SU-DHL-6 (cell line): Measurements from ENCODE around the gene TSPAN1.

Source experiments
- H2AFZ ChIP-seq: fragments of 200-600 bp; sonication (generic); 2 replicates; pipeline ENCODE4 v1.6.1; 2014; ENCODE audit warnings: low read depth, mild to moderate bottlenecking, moderate library complexity, mixed read lengths, antibody characterized with exemption, low read length; ENCODE audit not compliant: severe bottlenecking
- H3F3A ChIP-seq: fragments of 200-600 bp; shearing (Covaris generic); 2 replicates; pipeline ENCODE4 v1.6.0; 2016; ENCODE audit warnings: antibody characterized with exemption, mild to moderate bottlenecking; ENCODE audit not compliant: insufficient read depth
- H3K27ac ChIP-seq: fragments of 200-600 bp; sonication (generic); 2 replicates; pipeline ENCODE4 v1.5.1; 2016; ENCODE audit warnings: low read depth, mild to moderate bottlenecking, low read length, moderate library complexity, mixed read lengths
- H3K27me3 ChIP-seq: fragments of 200-600 bp; sonication (generic), shearing (Covaris generic); 2 replicates; pipeline ENCODE4 v1.6.0; 2014; ENCODE audit warnings: mild to moderate bottlenecking, low read length
- H3K36me3 ChIP-seq: fragments of 200-600 bp; sonication (generic); 2 replicates; pipeline ENCODE4 v1.6.1; 2014; ENCODE audit warnings: mild to moderate bottlenecking, low read length, mixed read lengths
- H3K4me2 ChIP-seq: fragments of 300-600, 200-600 bp; shearing (Covaris generic), sonication (generic); 2 replicates; pipeline ENCODE4 v1.6.0; 2014; ENCODE audit warnings: low read length, low read depth, mild to moderate bottlenecking; ENCODE audit not compliant: poor library complexity, severe bottlenecking
- H3K4me3 ChIP-seq: fragments of 200-600 bp; sonication (generic); 2 replicates; pipeline ENCODE4 v1.5.1; 2014; ENCODE audit warnings: antibody characterized with exemption, low read length, mild to moderate bottlenecking, mixed read lengths; ENCODE audit not compliant: insufficient read depth, poor library complexity, severe bottlenecking
- H3K79me2 ChIP-seq: fragments of 200-600 bp; sonication (generic); 2 replicates; pipeline ENCODE4 v1.6.1; 2014; ENCODE audit warnings: mild to moderate bottlenecking, low read length, moderate library complexity; ENCODE audit not compliant: insufficient read depth
- H3K9ac ChIP-seq: fragments of 200-600 bp; sonication (generic); 2 replicates; pipeline ENCODE4 v1.7.0; 2014; ENCODE audit warnings: mild to moderate bottlenecking, low read length
- H3K9me2 ChIP-seq: fragments of 200-600 bp; sonication (generic); replicated peaks from 2 replicates; pipeline ENCODE4 v1.6.1; 2014; ENCODE audit warnings: low read length; ENCODE audit not compliant: insufficient read depth
- H3K9me3 ChIP-seq: fragments of 200-600 bp; sonication (generic); 2 replicates; pipeline ENCODE4 v1.6.1; 2014; ENCODE audit warnings: low read length, mixed read lengths; ENCODE audit not compliant: insufficient read depth
- H4K20me1 ChIP-seq: fragments of 200-600 bp; sonication (generic); 2 replicates; pipeline ENCODE4 v1.6.1; 2014; ENCODE audit warnings: low read depth, mild to moderate bottlenecking, antibody characterized with exemption, low read length, moderate library complexity, mixed read lengths
- CTCF ChIP-seq: fragments of 200-600 bp; sonication (generic); IDR thresholded peaks from one replicate; pipeline ENCODE4 v1.5.1; 2017; ENCODE audit warnings: antibody characterized with exemption, mild to moderate bottlenecking, low read length, moderate library complexity; ENCODE audit not compliant: insufficient read depth, poor library complexity, severe bottlenecking
- EZH2phosphoT487 ChIP-seq: fragments of 200-600 bp; sonication (generic), shearing (Covaris generic); conservative IDR thresholded peaks from 2 replicates; pipeline ENCODE4 v1.6.1; 2018; ENCODE audit warnings: mild to moderate bottlenecking, antibody characterized with exemption, low read length, moderate library complexity, mixed read lengths

Gene TSPAN1

GRCh38 chr1:46148318-46148717, 26.6 kb upstream of the TSPAN1 start:
- H3F3A ChIP-seq: no peaks in the 10 kb centered on the region
- H3K4me2 ChIP-seq: no peak overlapping the region
- H3K27me3 ChIP-seq: no peaks in the 10 kb centered on the region
- no peak overlapping the region for H3K27ac ChIP-seq
- no peak overlapping the region for H3K9ac ChIP-seq
- no peak overlapping the region for H3K4me3 ChIP-seq
- H2AFZ ChIP-seq: no peak overlapping the region
- H3K79me2 ChIP-seq: no peaks in the 10 kb centered on the region
- no peaks in the 10 kb centered on the region for H3K36me3 ChIP-seq
- no peaks in the 10 kb centered on the region for H4K20me1 ChIP-seq
- TF ChIP-seq CTCF: no peak
- TF ChIP-seq EZH2phosphoT487: no peak
- no peaks in the 10 kb centered on the region for H3K9me3 ChIP-seq
- no peaks in the 10 kb centered on the region for H3K9me2 ChIP-seq

- Histone ChIP-seq H4K20me1 (no peaks in the 10 kb centered on the region), H3K36me3 (no peaks in the 10 kb centered on the region), H3F3A (no peaks in the 10 kb centered on the region), H3K9me3 (no peaks in the 10 kb centered on the region), H3K4me3 (no peak overlapping the region), H3K27me3 (no peaks in the 10 kb centered on the region), H2AFZ (no peak overlapping the region), H3K9ac (no peak overlapping the region), H3K79me2 (no peaks in the 10 kb centered on the region), H3K27ac (no peak overlapping the region), H3K4me2 (no peak overlapping the region), H3K9me2 (no peaks in the 10 kb centered on the region)
- no peak for TF ChIP-seq CTCF
- no peak for TF ChIP-seq EZH2phosphoT487
These were observed 24.8 kb upstream of the TSPAN1 start for GRCh38 chr1:46150085-46150484.

GRCh38 chr1:46152016-46152415, 22.9 kb upstream of the TSPAN1 start:
- Histone ChIP-seq H3F3A (no peaks in the 10 kb centered on the region), H3K9ac (no peak overlapping the region), H3K27me3 (no peaks in the 10 kb centered on the region), H3K79me2 (no peaks in the 10 kb centered on the region), H3K9me3 (no peaks in the 10 kb centered on the region), H3K4me3 (no peak overlapping the region), H3K4me2 (no peak overlapping the region), H4K20me1 (no peaks in the 10 kb centered on the region), H3K9me2 (no peaks in the 10 kb centered on the region), H3K36me3 (no peaks in the 10 kb centered on the region), H2AFZ (no peak overlapping the region), H3K27ac (no peak overlapping the region)
- no peak for TF ChIP-seq EZH2phosphoT487
- TF ChIP-seq CTCF: no peak
